ACC112 (cell line): ENCODE results near the gene MIB2.

Experiments
- H2AFZ ChIP-seq: fragments of 200-600 bp; sonication (generic); one replicate; pipeline ENCODE4 v1.6.0; 2017; ENCODE audit warnings: antibody characterized with exemption, low read length; ENCODE audit not compliant: unreplicated experiment
- H3K27ac ChIP-seq: fragments of 200-600 bp; sonication (generic); 2 replicates; pipeline ENCODE4 v1.5.1; 2014; ENCODE audit warnings: low read depth, mild to moderate bottlenecking, antibody characterized with exemption, low read length, moderate library complexity
- H3K27me3 ChIP-seq: fragments of 200-600 bp; sonication (generic); 2 replicates; pipeline ENCODE4 v1.6.1; 2014; ENCODE audit warnings: mild to moderate bottlenecking, antibody characterized with exemption, low read length, moderate library complexity, mixed read lengths; ENCODE audit not compliant: insufficient read depth
- H3K36me3 ChIP-seq: fragments of 200-600 bp; sonication (generic); 2 replicates; pipeline ENCODE4 v1.6.1; 2016; ENCODE audit warnings: mild to moderate bottlenecking, antibody characterized with exemption, low read length, moderate library complexity, mixed read lengths; ENCODE audit not compliant: insufficient read depth
- H3K4me1 ChIP-seq: fragments of 200-600 bp; sonication (generic); one replicate; pipeline ENCODE4 v1.6.1; 2016; ENCODE audit warnings: low read length, mixed read lengths; ENCODE audit not compliant: insufficient read depth, unreplicated experiment, control insufficient read depth
- H3K4me3 ChIP-seq: fragments of 200-600 bp; sonication (generic); 2 replicates; pipeline ENCODE4 v1.5.1; 2014; ENCODE audit warnings: mild to moderate bottlenecking, low read depth, low read length
- H3K79me2 ChIP-seq: fragments of 200-600 bp; sonication (generic); one replicate; pipeline ENCODE4 v1.6.0; 2016; ENCODE audit warnings: low read length; ENCODE audit not compliant: control insufficient read depth, unreplicated experiment, insufficient read depth

Gene MIB2

GRCh38 chr1:1604374-1605033, 10.8 kb upstream of the MIB2 start:
- no peak overlapping the region for H2AFZ ChIP-seq

DNA sequence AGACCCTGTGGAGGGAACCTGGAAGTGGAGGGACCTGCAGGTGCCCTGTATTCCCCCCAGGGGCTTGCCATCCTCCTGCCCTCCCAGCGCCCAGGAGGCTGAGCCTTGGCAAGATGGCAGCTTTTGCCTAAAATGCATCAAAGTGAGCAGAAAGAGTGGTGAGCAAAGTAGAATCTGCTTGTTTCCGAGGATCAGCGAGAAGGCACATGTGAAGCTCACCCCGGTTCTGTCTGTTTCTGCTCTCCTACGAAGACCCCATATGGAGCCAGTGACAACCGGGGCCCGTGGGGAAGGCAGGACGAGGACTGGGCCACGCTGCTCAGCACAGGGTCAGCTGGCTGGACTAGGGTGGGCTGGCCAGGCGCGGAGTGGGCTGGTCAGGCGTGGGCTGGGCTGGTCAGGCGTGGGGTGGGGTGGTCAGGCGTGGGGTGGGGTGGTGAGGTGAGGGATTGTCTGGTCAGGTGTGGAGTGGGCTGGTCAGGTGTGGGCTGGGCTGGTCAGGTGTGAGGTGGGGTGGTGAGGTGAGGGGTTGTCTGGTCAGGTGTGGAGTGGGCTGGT, 10.2 kb upstream of the MIB2 start:
- Histone ChIP-seq H3K36me3 (no peaks in the 10 kb centered on the region), H3K4me1 (no peaks in the 10 kb centered on the region), H2AFZ (no peak overlapping the region), H3K27me3 (no peaks in the 10 kb centered on the region), H3K27ac (no peak overlapping the region), H3K4me3 (no peak overlapping the region), H3K79me2 (no peaks in the 10 kb centered on the region)

More at GRCh38 chr1:1604374-1605033, 10.8 kb upstream of the MIB2 start:
- Histone ChIP-seq H3K4me1 (no peaks in the 10 kb centered on the region), H3K27me3 (no peaks in the 10 kb centered on the region), H3K27ac (no peak overlapping the region), H3K79me2 (no peaks in the 10 kb centered on the region), H3K36me3 (no peaks in the 10 kb centered on the region), H3K4me3 (no peak overlapping the region)

DNA sequence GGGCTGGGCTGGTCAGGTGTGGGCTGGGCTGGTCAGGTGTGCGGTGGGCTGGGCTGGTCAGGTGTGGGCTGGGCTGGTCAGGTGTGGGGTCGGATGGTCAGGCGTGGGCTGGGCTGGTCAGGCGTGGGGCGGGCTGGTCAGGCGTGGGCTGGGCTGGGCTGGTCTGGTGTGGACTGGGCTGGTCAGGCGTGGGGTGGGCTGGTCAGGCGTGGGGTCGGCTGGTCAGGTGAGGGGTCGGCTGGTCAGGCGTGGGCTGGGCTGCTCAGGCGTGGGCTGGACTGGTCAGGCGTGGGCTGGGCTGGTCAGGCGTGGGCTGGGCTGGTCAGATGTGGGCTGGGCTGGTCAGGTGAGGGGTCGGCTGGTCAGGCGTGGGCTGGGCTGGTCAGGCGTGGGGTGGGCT, 9.6 kb upstream of the MIB2 start:
- Histone ChIP-seq H3K79me2 (no peaks in the 10 kb centered on the region), H3K4me1 (no peaks in the 10 kb centered on the region)

GRCh38 chr1:1606232-1606631, 9.1 kb upstream of the MIB2 start:
- Histone ChIP-seq H3K4me1 (no peaks in the 10 kb centered on the region), H2AFZ (no peak overlapping the region), H3K27ac (no peak overlapping the region), H3K4me3 (no peak overlapping the region), H3K79me2 (no peaks in the 10 kb centered on the region), H3K27me3 (no peaks in the 10 kb centered on the region), H3K36me3 (no peaks in the 10 kb centered on the region)

More for the DNA sequence above, 9.6 kb upstream of the MIB2 start:
- Histone ChIP-seq H3K27me3 (no peaks in the 10 kb centered on the region), H3K27ac (no peak overlapping the region), H3K4me3 (no peak overlapping the region), H3K36me3 (no peaks in the 10 kb centered on the region), H2AFZ (no peak overlapping the region)

DNA sequence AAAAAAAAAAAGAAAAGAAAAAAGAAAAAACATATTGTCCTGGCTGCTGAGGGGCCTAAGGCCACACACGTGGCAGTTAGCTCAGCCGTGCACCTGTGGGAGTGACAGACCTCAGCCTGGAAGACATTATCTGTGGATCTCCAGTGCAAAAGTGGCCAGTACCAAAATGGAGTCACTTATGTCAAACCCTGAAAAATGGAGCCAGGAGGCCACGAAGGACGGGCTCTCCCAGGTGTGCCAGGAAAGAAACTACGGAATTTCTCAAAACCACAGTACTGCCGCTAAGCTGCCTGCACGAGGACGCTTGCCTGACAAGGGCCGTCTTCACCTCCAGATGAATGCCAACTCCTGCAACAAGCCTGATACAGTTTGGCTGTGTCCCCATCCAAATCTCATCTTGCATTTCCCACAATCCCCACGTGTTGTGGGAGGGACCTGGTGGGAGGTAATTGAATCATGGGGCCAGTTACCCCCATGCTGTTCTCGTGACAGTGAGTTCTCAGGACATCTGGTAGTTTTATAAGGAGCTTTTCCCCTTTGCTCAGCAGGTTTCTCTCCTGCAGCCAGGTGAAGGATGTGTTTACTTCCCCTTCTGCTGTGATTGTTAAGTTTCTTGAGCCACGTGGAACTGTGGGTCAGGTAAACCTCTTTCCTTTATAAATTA, 5.3 kb upstream of the MIB2 start:
- no peak overlapping the region for H3K27ac ChIP-seq
- no peaks in the 10 kb centered on the region for H3K27me3 ChIP-seq
- no peaks in the 10 kb centered on the region for H3K36me3 ChIP-seq
- peaks cover 10% of the 10 kb centered on the region for H3K79me2 ChIP-seq
- peaks cover 5% of the 10 kb centered on the region for H3K4me1 ChIP-seq
- no peak overlapping the region for H3K4me3 ChIP-seq
- H2AFZ ChIP-seq = no peak overlapping the region

DNA sequence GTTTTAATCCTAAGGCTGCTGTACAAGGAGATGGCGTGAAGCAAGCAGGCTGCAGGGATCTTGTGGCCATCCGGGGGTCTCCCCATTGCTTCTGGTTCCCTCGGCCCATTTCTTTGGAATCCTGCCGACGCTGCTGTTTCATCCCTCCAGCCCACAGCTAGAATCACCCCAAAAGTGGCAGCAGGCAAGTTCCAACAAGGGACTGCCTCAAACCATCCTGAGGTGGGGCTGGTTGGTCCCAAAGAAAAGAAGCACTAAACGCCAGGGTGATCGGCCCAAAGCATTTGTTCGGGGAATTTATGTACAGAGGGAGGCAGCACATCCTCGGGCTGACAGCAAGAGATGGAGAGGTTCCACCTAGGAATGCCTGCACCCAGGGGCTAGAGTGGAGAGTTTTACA, 4.5 kb upstream of the MIB2 start:
- H3K4me3 ChIP-seq = no peak overlapping the region
- no peak overlapping the region for H2AFZ ChIP-seq
- H3K36me3 ChIP-seq = no peaks in the 10 kb centered on the region

GRCh38 chr1:1612104-1612400, 3.2 kb upstream of the MIB2 start:
- no peak overlapping the region for H3K4me3 ChIP-seq
- H2AFZ ChIP-seq = no peak overlapping the region
- no peaks in the 10 kb centered on the region for H3K36me3 ChIP-seq
- H3K27me3 ChIP-seq = no peaks in the 10 kb centered on the region
- no peak overlapping the region for H3K27ac ChIP-seq
- H3K4me1 ChIP-seq = peaks cover 8% of the 10 kb centered on the region
- peaks cover 16% of the 10 kb centered on the region for H3K79me2 ChIP-seq

More for the DNA sequence above, 4.5 kb upstream of the MIB2 start:
- peaks cover 10% of the 10 kb centered on the region for H3K79me2 ChIP-seq
- peaks cover 5% of the 10 kb centered on the region for H3K4me1 ChIP-seq
- no peaks in the 10 kb centered on the region for H3K27me3 ChIP-seq
- H3K27ac ChIP-seq = no peak overlapping the region

DNA sequence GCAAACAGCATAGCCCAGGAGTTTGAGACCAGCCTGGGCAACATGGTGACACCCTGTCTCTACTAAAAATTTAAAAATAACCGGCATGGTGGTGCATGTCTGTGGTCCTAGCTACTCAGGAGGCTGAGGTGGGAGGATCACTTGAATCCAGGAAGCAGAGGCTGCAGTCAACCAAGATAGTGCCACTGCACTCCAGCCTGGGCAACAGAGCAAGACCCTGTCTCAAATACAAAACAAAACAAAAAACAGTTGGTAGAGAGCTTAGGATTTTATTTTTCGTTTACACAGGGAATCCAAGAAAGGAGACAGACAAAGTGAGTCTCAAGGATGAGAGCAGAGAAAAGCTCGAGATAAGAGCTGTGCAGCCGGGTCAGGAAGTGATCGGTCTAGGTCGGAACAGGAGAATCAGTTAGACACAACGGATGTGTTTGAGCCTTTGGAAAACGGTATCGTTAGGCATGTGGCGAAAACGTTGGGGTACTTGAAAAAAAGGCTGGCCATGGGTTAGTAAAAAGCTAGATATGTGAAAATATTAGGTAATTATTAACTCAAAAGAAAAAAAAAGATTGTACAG, 1.7 kb upstream of the MIB2 start:
- Histone ChIP-seq H3K27me3 (no peaks in the 10 kb centered on the region), H3K36me3 (no peaks in the 10 kb centered on the region), H3K79me2 (peaks cover 16% of the 10 kb centered on the region), H2AFZ (no peak overlapping the region), H3K27ac (peak overlapping the region; percentile 100; the same call in 1 of the 2 replicates), H3K4me1 (peaks cover 11% of the 10 kb centered on the region), H3K4me3 (peak overlapping the region; percentile 95)

- no peaks in the 10 kb centered on the region for H3K27me3 ChIP-seq
- H3K79me2 ChIP-seq = peaks cover 16% of the 10 kb centered on the region
- H2AFZ ChIP-seq = peak overlapping the region; percentile 17
- peak overlapping the region; percentile 100 for H3K27ac ChIP-seq
- no peaks in the 10 kb centered on the region for H3K36me3 ChIP-seq
- H3K4me1 ChIP-seq = peaks cover 11% of the 10 kb centered on the region
- peak overlapping the region; percentile 95 for H3K4me3 ChIP-seq
These were observed 921 bp upstream of the MIB2 start for GRCh38 chr1:1614204-1614953.

DNA sequence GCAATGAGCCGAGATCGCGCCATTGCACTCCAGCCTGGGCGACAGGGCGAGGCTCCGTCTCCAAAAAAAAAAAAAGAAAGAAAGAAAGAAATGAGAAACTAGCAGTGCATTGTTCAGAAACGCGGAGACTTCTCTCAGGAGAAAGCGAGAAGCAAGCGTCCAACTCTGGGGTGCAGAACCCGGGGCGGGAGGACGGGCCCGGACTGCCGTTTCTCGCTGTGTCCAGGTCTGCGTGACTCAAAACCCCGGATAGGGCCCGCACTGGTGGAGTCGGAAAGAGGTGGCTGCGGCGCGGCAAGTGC, 395 bp upstream of the MIB2 start:
- Histone ChIP-seq H3K4me1 (peaks cover 11% of the 10 kb centered on the region), H3K27me3 (no peaks in the 10 kb centered on the region), H3K4me3 (peak overlapping the region; percentile 95), H3K79me2 (peaks cover 16% of the 10 kb centered on the region), H2AFZ (peak overlapping the region; percentile 17), H3K27ac (peak overlapping the region; percentile 100), H3K36me3 (no peaks in the 10 kb centered on the region)
